CD4-positive, alpha-beta T cell treated with Interleukin-1 beta for 1 hour (primary cell): ENCODE results near the gene CCDC195.
"Not testable (repeated sequence)": the region's sequence is repeated elsewhere in the genome, so short reads cannot be mapped to it uniquely, and the experiment has no call there.

Experiments
- DNase-seq, 2 donors: peaks; one replicate each; pipeline ENCODE4 v3.0.0-alpha.2; 2020 to 2022

The CCDC195 gene

DNA sequence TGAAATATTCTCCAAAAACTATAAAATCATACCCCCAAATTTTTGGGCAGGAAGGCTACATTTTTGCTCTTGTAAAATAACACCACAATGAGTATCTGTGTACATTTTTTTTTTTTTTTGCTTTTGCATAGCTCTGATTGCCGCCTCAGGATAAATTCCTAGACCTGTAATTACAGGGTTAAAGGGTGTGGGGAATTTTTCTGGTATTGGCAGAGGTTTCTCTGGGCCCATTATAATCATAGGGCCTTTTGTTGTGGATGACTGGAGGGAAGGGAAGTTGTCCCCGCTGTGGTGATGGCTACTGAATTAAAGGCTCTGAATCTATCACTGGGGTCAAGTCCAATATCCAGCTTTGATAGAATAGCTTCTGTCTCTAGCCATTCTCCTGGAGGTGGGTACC lies 26.6 kb downstream of the CCDC195 start:
- DNase-seq: no peak

DNA sequence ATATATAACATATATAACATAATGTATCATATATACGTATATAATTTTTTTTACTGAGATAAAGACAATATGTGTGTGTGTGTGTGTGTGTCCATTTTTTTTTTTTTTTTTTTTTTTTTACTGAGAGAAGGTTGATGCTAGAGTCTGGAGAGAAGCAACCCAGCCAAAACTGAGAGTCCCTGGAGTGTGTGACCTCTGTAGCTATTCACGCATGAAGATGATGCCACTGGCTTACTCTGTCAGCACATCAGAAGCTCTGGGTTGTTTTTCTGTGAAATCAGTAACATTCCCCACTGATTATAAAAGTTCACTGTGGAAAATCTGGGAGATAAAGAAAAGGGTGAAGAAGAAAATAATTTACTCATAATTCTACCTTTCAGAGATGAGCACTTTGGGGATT lies 27.2 kb downstream of the CCDC195 start:
- DNase-seq: no peak

DNA sequence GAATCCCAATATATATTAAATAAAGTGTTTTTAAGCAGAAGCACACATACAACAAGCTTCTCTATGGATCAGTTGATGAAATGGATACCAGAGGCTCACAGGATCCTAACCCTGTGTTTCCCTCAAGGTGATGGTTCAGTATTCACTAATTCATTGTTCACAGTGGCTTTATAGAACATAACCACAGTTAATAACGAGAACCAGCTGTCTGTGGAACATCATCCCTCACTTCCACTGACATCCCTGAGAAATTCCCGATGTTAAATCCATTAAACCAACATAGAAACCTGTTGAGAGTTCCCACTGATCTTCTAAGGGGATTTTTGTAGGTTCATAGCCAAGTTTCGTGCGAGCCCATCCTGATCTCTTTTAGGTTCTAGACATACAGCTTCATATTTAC lies 29.0 kb downstream of the CCDC195 start:
- DNase-seq: no peak

DNA sequence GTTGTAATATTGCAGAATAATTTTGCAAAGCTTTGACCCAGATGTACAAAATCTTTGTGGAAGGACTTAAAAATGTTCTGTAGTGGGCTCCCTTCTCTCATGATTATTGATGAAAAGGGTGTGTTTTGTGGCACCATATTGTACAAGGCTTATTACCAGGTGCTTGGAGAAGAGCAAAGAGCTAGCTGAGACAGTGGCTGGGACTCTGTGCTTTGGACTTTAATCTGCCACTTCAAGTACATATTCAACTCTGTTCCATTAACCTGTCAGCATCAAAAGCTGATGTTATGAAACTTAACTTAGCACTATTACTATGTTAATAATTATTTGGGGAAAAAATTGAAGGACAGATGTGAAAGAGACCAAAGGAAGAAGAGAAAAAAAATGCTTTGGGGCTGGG lies 31.0 kb downstream of the CCDC195 start:
- no peak for DNase-seq

DNA sequence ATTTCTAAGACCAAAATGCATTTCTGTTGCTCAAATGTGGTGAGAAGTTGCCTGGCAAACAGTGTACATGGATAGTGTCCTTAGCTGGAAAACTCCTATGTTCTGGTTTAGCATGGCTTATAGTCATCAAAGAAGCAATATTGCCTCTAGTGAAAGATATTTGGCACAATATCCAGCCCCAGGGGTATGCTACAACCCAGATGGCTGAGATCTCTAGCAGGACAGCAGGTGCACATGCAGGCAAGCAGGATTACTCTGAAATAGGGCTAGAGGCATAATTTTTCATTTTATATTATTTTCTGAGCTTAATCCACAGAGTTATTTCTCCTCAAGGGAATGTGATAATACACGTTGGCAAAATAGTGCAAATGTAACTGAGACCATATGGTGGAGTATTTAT lies 34.0 kb downstream of the CCDC195 start:
- no peak for DNase-seq

DNA sequence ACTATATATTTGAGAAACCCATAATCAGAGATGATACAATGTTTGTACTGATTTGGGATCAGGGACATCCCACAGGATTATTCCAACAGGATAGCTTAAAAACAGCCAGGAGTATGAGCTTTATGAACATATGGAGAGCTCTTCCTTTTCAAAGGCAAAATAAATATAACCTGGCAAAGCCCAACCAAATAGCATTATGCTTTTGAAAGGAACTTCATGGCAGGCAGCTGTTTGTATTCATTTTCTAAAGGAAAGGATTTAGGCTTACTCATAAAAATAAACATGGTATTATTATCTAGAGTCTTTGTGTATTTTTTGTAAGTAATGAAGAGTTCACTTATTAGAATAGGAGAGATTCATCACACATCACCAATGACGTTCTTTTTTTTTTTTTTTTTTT lies 44.4 kb downstream of the CCDC195 start:
- DNase-seq: no peak

- no peak for DNase-seq
These were observed 46.0 kb downstream of the CCDC195 start for GRCh38 chr2:224670203-224670602.

GRCh38 chr2:224669449-224669848 lies 46.7 kb downstream of the CCDC195 start:
- DNase-seq: no peak

DNA sequence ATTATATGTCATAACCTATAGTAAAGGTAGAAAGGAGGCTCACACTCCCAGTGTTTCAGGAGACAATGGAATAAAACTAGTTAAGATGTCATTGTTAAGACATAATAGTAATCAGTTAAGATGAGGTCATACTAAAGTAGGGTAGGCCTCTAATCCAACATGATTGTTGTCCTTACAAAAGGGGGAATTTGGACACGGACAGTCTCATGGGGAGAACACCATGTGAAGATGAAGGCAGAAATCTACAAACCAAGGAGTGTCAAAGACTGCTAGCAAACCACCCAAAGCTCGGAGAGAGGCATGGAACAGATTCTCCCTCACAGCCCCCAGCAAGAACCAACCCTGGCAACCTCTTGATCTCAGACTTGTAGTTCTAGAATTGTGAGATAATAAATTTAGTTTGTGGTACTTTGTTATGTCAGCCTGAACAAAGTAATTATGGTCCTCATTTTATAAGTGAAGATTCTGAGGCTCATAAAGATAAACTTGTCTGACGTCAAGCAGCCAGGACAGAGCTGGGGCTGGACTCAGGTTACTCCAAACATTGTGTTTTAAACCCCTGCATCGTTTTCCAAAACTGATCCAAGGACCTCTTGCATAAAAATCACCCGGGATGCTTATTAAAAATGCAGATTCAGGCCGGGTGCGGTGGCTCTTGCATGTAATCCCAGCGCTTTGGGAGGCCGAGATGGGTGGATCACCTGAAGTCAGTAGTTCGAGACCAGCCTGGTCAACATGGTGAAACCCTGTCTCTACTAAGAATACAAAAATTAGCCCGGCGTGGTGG lies 47.8 kb downstream of the CCDC195 start:
- no peak for DNase-seq

DNA sequence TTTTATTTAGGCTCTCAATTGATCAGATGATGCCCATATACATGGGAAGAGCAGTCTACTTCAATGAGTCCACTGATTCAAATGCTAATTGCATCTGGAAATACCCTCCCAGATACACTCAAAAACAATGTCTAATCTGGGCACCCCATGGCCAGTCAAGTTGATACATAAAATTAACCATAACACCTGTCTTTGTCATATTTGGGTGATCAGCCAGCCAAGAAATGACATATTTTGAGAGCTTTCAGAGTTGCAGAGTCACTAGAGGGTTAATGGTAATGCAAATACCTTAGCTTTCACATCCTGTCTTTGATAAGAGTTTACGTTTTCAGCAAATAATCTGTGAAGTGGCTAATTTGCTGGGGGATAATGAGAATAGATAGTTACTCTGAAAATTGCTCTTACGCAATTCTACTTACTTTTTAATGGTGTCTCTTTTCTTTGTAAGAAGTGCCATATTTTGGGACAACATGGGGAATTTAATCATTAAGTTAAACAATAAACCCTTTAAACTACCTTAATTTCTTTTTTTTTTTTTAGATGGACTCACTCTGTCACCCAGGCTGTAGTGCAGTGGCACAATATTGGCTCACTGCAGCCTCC lies 49.1 kb downstream of the CCDC195 start:
- DNase-seq: no peak

- not testable (repeated sequence) for DNase-seq
These were observed 52.8 kb downstream of the CCDC195 start for GRCh38 chr2:224663322-224663721.

DNA sequence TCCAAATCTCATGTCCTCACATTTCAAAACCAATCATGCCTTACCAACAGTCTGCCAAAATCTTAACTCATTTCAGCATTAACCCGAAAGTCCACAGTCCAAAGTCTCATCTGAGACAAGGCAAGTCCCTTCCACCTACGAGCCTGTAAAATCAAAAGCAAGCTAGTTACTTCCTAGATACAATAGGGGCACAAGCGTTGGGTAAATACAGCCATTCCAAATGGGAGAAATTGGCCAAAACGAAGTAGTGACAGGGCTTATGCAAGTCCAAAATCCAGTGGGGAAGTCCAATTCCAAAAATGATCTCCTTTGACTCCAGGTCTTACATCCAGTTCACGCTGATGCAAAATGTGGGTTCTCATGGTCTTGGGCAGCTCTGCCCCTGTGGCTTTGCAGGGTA lies 54.5 kb downstream of the CCDC195 start:
- not testable (repeated sequence) for DNase-seq

- no peak for DNase-seq
These were observed 56.5 kb downstream of the CCDC195 start for GRCh38 chr2:224659714-224660113.

DNA sequence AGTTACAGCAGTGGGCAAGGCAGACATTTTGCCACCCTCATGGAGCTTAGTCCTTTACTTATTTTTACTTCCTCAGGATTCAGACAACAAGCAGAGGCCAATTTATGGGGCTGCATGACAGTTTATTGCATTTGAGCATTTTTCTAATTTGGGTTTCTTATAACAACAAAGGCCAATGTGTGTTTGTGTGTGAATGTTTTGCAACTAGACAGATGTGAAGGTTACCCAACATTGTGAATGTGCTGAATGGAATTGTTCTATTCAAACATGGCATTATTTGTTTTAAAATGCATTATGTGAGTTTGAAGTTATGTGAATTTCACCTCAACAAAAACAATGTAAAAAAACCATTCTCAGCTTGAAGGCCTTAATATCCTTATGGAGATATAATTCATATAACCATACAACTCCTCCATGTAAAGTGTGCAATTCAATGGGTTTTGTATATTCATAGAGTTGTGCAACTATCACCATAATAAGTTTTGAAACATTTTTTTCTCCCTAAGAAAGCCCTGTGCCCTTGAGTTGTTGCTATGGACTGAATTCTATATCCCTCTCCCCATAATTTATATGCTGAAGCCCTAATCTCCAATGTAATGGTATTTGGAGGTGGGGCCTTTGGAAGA lies 57.3 kb downstream of the CCDC195 start:
- no peak for DNase-seq

- DNase-seq: no peak
These were observed 58.8 kb downstream of the CCDC195 start for GRCh38 chr2:224657349-224657748.

DNA sequence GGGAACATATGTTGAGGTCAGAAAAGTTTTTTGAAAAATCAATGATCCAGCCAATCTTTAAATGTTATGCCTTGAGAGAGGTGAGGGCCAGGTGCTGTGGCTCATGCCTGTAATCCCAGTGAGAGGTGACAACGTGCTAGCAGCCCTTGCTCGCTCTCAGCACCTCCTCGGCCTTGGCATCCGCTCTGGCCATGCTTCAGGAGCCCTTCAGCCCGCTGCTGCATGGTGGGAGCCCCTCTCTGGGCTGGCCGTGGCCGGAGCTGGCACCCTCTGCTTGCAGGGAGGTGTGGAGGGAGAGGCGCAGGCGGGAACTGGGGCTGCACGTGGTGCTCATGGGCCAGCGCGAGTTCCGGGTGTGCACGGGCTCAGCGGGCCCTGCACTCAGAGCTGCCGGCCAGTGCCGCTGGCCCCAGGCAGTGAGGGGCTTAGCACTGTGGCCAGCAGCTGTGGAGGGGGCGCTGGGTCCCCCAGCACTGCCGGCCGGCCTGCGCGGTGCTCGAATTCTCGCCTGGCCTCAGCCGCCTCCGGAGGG lies 61.1 kb downstream of the CCDC195 start:
- DNase-seq: no peak
